ENCODE data around the gene PTPRG. TPM values are rescaled to one million over a fixed set of nuclear protein-coding genes. Genes with fewer than 3 reads are reported as not detected.

The PTPRG gene
- total RNA-seq, 1 donor from 2014 or later, result 61.4 TPM

DNA sequence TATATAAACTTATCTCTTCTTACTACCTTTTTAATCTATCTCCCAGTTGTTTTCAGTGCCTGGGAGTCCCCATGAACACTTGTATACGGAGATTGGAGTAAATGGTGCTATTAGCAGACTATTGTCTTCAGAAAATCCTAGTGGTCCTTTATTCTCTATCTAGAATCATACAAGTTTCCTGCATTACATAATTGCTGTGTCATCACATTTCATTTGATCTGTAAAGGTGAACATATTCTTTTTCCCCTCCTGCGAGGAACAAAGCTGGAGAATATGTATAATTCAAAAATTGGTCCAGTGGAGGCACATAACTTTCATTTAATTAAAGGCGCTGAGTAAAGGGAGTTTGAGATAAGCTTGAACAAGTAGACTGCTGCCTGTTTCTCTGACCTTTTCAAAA lies 487.2 kb downstream of the PTPRG start:
- no peak for DNase-seq (ENCODE audit: low spot score)

DNA sequence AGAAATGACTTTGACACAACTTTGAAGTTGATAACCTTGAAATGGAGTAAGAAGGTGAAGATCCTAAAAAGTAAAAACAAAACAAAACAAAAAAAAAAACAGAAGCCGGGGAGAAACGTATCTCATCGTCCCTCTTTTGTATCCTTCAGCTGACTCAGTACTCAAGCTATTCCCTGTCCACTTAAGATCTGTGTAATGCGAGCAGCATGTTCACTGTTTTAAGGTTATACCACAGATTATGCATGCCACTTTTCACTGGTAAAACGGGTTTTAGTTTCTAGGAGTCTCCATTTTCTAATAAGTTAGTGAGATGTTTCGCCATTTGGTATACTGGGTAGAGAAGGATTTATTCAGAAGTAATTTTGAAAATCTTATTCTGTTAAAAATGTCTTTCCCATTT lies 487.7 kb downstream of the PTPRG start:
- no peak for DNase-seq (ENCODE audit: low spot score)

DNA sequence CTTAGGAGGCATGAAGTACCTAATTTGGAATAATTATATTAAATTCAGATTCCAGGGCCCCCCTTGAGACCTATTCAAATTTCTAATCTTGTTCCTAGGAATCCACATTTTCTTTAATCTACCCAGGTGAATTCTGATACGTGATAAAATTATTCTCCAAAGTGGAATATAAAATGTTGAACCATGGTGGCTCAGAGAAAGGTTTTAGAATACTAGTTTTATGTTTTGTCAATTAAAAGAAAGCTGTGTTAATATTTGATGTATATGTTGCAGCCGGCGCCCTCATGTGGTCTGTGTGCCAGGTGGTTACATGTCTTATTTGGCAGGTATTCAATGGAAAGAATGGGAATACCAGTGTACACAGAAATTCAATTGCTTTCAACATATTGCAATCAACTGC lies 490.1 kb downstream of the PTPRG start:
- DNase-seq (ENCODE audit: low spot score), result no peak

DNA sequence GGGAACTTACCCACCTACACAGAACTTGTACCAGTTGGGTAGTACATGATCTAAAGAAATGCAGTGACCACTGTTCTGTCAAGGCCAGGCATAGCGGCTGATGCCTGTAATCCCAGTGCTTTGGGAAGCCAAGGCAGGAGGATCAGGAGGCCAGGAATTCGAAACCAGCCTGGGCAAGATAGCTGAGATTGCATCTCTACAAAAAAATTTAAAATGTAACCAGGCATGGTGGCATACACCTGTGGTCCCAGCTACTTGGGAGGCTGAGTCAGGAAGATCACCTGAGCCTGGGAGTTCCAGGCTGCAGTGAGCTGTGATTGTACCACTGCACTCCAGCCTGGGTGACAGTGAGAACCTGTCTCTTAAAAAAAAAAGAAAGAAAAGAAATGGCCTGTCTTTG lies 491.0 kb downstream of the PTPRG start:
- no peak for DNase-seq (ENCODE audit: low spot score)

DNA sequence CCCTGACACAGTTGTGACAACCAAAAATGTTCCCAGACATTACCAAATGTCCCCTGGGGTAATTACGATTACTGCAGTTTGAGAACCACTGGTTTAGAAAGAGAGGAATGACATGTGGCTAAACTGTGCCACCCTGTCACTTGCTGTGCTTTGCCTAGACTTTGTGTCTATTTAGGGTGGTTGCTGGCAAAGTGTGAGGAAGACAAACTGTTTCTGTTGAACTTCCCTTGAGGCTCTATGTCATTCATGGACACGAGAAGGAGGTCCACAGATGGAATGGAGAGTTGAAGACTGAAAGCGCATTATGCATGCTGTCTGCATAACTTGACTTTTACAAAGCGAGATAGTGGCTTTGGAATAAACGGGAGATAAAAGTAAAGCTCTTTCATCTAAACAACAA lies 495.3 kb downstream of the PTPRG start:
- no peak for DNase-seq (ENCODE audit: low spot score)

DNA sequence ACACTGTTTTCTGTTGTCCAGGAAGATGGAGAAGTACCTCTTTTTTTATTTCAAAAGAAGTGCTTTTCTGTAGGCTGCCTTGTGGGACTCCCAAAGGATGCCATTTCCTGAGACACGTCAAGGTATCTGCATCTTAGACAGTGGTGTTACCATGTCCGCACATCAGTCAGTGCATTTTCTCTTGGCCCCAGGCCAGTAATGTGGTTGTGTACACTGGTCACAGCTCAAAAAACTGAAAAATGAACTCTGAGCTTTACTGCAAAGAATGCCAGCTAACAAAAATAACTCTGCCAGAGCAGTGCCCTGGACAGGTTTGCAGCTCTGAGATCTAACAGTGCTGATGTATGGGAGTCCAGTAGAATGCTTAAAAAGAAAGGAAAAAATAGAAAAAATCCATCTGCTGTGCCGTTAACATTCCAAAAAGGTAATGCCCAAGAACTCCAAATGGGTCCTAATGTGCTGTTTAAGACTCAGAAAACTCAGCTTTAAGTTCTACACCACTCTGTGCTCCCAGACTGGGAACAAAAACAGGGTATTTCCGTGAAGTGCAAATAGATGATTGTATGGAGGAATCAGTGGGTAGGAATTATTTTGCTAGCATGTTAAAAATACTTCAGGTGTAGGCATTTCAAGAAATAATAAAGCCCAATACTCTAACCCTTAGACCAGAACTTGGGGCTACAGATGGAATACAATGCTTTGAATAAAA lies 496.1 kb downstream of the PTPRG start:
- no peak for DNase-seq (ENCODE audit: low spot score)

DNA sequence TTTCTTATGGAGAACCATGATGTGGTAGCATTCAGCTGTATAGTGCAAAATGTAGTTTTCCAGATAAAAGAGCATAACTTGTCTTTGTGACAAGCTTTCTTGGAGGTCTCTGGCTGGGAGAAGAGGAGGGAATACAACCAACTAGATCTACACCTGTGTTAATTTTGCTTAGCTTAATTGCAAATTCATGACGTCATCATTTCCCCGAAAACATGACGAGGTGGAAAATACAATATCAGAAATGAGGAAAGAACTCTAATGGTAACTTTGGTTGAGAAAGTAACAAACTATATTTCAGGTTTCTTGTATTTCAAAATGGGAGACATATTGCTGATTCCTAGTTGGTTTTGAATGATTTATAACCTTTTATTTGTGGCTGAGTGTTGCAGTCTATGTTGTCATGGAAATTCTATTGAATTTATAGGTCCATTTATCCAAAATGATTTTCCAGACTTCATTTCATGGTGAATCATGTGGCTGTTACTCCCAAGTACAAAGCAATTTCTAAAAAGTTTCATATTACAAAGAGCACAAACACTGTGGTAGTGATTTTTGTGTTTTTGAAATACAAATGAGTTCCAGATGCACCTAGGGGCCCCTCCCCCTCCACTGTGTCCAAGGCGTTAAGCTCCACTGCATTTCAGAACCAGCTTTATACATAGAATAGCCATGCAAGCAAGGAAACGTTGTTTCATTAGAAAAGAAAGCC lies 504.8 kb downstream of the PTPRG start:
- no peak for DNase-seq (ENCODE audit: low spot score)

DNA sequence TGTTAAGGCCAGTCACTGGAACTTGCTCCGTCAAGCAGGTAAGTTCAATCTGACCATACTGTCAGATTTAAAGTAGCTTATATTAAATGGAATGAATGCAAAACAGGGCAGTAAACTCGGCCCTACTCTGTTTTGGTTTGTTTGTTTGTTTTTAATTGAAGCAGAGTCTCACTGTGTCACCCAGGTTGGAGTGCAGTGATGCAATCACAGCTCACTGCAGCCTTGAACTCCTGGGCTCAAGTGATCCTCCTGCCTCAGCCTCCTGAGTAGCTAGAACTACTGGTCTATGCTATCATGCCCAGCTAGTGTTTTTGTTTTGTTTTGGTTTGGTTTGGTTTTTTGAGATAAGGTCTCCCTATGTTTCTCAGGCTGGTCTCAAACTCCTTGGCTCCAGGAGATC lies 507.0 kb downstream of the PTPRG start:
- DNase-seq (ENCODE audit: low spot score), result no peak

DNA sequence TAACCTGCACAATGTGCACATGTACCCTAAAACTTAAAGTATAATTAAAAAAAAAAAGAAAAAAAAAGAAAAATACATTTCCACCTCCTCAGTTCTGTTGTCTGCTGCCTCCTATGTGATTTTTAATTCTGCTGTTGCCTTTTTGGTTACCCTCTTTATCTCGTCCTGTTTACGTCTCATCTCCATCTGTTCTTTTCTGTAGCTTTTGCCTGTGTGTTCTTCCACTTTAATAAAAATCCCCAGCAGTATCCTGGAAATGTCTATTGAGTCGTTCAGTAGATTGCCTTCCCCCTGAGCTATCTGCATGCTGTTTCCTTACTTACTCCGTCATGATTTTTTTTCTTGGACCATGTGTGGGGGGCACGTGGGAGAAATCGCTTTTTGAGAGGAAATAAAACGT lies 509.5 kb downstream of the PTPRG start:
- DNase-seq (ENCODE audit: low spot score), result no peak

DNA sequence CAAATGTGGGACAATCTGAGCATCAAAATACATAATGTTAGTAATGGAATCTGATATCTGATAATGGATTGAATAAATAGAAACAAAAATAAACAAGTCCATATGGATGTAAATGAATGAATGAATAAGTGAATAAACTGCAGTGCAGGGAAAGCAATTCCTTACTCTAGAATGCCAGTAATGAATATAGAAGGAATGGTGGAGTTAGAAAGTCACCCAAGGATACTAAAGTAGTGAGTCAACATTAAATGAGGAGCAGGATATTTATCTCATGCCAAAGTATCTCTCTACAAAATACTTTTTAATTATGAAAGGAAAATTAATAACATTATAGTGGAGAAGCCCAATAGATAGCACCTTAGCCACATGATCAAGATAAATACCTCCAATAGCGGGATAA lies 511.7 kb downstream of the PTPRG start:
- no peak for DNase-seq (ENCODE audit: low spot score)

DNA sequence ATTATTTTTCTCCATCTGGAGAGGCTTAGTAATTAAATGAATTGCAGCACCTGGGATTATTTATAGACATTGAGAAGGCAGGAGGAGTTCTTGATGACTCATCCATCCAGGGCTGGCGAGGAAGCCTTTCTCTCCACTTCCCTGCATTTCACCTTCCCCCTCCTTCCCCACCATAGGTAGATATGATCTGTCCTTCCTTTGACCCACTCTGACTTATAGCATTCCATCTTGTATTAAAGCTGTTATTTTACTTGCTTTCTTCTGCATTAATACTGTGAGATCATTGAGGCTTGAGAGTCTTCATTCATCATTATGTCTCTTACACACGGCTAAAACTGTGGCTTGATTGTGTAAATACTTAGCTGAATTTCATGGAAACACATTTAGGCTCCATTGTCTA lies 523.2 kb downstream of the PTPRG start:
- DNase-seq (ENCODE audit: low spot score), result no peak

DNA sequence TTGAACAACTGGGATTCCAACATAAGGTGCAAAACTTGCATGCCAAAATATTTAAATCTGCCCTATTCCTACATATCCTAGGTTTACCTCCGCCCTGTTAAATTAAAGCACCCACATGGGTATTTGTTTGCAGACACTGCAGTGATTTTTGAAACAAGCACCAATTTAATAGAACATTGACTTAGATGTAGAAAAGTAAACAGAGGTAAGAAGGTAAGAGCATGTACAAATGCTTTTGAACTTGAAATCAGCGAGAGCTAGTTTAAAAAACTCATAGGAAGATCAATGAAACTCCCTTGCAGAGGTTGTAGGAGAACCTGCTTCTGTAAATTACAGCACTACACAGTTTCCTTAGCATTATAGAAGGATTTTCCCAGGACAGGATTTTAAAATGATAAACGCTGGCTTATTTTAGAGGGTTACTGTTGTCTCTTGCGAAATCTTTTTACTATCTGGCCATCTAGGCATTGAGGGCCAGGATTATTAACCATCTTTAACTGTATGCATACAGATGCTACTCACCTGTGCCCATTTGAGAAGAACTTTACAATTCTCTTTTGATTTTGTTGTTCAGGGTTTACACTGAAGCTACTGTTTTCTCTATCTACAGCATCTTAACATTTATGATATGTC lies 527.2 kb downstream of the PTPRG start:
- no peak for DNase-seq (ENCODE audit: low spot score)

DNA sequence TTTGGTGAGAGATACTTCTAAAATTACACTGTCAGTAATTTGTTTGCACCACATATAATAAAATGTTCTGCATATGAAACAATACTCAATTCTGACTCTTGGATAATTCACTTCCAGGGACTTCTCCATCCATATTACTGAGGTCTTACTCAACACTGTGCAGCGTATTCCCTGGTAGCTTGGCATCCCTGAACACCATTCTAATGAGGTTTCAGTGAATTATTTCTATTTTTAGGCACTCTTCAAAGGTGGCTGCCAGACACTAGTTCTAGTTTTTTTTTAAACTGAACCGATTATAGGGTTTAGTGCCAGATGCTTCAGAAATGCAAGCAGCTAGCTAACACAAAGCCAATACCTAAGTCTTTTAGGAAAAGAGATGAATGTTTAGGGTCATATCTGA lies 528.7 kb downstream of the PTPRG start:
- DNase-seq (ENCODE audit: low spot score), result no peak

DNA sequence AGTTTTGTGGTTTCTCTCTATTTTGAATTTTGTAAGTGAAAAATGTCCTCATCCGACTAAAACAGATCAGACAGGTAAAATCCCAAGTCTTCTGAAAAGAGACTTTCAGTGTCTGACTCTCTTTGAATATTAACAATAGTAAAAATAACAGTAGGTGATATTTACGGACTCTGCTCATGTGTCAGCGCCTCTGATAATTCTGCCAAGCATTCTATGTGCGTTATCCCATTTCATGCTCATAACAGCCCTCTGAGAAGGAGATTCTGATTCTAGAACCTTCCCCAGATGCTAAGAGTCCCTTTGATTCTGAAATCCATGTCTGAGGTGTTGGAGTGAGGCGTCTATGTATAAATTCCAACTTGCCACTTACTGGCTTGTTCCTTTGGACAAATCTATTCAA lies 529.1 kb downstream of the PTPRG start:
- DNase-seq (ENCODE audit: low spot score), result no peak

DNA sequence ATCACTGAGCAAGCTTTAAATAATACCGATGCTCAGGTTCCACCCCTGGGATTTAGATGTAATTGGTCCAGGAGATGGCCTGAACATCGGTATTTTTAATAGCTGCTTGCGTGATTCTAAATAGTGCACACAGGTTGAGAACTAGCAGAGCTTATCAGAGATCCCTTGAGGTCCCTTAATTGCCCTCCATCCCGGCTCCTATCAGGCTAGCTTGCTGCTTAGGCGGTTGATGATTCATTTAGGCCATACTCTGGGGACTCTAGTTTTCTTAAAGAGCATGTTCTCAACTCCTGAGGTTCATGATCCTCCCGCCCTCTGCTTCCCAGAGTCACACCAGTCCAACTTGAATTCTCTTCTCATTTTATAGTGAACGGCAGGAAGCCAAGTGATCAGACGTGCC lies 531.7 kb downstream of the PTPRG start:
- no peak for DNase-seq (ENCODE audit: low spot score)

DNA sequence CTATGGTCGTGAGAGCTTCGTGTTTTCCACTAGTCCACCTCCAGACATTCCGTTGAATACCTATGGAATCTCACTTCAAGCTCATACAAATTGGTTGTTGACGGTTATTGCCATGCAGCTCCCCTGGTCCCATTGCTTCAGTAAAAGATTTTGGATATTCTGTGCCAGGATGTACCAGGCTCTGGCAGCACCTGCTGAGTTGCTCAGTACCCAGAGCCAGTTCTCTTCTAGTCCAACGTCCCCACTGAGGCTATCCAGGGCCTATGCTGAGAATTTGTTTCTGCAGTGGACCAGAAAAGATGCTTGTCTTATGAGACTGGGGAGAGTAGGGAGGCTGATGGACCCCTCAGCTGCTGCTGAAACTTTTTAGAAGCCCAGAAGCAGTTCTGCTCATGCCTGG lies 533.1 kb downstream of the PTPRG start:
- no peak for DNase-seq (ENCODE audit: low spot score)

DNA sequence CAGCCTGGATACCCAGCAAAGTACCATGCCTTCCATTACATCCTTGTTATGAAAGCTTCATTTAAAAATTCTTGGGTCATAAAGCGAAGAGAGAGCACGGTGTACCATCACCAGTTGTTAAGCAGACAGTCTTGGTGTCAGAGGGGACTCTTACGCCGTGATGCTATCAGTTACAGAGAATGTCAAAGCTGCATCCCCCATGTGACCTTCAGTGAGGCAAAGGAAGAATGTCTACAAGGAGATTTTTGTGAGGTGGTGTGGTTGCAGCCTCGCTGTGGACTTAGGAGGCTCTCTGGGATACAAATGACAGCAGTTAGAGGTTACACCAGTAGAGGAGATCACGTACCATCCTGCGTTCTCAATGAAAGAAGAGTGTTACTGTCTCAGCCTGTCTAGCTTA lies 533.7 kb downstream of the PTPRG start:
- no peak for DNase-seq (ENCODE audit: low spot score)

DNA sequence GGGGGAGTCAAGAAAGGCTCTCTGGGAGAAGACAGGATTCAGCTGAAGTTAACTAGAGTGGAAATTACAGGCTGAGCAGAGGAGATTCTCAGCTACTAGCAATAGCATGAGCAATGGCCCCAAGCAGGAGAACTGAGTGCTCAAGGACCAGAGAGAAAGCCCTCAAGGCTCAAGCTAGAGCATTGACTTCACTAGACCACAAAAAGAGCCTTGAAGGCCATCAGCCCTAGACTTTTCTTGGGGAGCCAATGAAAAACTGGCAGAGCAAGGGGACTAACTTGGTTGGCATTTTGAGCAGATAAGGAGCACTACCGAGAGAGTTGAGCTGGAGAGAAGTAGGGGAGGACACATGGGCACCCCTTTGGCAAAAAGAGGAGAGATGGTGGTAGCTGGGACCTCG lies 534.4 kb downstream of the PTPRG start:
- no peak for DNase-seq (ENCODE audit: low spot score)

DNA sequence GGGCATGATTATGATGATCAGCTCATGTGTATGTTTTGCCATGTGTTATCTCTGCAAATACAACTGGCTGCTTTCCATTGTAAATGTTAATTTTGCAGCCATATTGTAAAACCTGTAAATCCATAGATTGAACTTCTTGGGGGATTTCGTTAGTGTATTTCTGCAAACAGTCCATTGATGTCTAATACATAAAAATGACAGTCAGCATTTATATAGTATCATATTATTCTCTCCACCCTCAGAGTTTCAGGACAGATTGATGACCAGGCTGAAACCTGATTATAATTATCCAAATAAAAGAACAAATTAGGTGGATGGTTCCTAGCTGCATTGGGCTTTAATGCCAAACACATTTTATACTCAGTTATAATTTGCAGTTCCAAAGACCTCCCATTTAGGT lies 535.1 kb downstream of the PTPRG start:
- no peak for DNase-seq (ENCODE audit: low spot score)

DNA sequence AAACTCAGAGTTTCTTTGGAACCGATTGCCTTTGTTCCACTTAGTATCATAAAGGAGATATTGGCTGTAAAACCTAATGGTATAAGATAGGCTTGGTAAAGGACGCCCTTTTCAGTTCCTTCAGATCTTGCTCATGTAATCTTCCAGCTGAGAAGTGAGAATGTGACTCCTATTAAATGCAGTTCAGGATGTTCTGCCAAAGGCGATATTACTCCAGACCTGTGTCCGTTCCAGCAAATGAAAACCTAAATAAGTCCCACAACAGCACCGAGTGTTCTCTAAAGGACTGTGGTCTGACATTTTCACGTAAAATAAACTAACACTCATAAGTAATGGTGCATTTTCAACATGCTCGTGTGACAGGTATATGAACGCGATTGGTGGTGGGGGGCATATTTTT lies 535.8 kb downstream of the PTPRG start:
- no peak for DNase-seq (ENCODE audit: low spot score)

DNA sequence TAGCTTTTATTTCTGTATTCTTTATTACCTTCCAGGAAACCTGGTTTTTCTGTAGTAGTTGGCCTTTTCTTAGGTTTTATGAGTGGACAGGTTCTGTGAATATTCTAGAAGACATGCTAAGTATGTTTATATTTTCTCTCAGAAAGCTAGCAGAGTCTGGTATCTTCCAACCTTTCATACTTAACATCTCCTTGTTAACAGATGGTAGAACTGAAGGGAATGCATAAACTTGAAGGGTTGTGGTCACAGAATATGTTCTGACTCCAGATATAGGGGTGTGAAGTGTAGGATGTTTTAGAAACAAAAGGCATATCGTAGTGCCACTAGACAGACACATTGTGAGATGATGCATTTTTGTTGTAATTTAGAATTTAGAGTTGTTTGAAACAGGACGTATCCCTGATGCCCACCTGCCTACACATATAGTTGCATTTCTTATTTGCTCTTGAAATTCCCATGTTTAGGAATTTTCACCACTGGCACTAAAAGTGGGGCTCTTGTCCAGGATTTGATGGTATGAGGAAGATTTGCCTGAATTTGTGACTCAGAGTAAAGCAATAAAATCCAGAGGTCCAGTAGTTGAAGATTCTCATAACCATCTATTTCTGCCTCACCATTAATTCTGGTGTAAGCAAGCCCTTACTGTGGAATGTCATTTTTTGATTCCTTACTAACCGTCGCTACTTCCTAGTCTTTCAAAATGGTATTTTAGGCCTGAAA lies 537.4 kb downstream of the PTPRG start:
- no peak for DNase-seq (ENCODE audit: low spot score)

DNA sequence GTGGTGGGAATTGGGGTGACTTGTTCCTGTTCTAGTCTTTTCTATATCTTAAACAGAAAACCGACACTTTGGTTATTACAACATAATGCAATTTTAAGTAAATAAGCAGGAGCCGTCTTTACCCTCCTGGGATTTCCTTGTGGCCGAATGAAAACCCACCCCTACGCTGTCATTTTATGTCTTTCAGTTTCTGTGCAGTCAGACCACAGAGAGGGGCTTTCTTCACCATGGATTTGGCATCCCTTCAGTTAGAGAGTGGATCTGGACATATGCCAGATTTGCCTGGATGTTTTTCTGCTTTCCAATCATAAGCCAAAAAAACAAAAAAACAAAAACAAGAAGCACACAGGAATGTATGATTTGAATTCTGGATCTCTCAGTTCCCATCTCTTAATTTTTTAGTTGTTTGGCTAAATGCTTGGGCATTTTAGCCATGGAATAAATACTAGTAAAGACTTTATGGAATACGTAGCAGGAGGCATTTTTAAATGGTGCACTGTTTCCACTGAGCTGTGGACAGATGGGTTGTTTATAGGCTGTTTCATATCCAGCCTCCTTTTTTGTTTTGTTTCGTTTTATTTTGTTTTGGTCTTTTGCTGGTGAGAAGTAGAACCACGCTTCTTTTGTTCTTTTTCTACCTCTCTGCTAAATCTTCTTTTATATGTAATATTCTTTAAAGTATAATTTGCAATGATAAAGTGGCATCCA lies 539.1 kb downstream of the PTPRG start:
- no peak for DNase-seq (ENCODE audit: low spot score)
